Activated CD4-positive, alpha-beta T cell treated with anti-CD3 and anti-CD28 coated beads for 1 hour (primary cell): Measurements from ENCODE around the gene ELAVL2.

Experiments used
- DNase-seq: peaks from one replicate; pipeline ENCODE4 v3.0.0-alpha.2; 2020

The ELAVL2 gene

DNA sequence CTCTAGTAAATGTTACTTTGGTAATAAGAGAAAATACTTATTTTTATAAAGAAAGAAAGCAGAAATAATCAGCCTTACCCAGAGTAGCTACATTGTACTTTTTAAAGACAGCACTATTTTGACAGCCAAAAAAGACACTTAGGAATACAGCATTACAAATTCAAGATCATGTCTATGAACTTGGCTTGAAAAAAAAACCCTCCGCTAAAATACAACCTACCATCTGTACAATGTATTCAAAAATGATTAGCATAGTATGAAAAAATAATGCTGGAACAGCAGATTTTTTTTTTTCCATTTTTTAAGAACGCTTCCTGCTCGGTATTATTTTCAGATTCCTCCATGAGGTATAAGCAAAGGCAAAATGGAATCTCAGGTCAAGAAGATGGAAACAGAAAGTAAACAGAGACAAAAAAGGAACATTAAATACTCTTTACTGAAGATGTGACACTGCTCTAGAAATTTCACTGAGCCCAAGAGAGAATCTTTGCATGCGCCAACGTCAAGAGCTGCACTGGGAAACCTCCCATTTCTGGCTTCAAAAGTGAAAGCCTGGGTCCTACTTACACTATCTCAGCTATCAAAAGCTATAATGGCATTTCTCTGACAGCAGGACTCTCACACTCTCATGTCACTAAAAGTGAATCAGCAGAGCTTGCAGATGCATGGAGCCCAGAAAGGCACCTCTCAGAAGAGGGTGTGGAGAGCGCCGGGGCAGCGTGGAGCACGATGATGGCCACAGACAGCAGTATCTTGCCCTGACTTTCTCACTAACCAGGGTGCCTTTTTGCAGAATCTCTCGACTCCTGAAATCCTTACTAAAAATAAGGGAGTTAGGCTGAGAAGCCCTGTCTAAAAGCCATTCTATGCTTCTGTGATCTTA is 167.4 kb downstream of the ELAVL2 start:
- no peak for DNase-seq

DNA sequence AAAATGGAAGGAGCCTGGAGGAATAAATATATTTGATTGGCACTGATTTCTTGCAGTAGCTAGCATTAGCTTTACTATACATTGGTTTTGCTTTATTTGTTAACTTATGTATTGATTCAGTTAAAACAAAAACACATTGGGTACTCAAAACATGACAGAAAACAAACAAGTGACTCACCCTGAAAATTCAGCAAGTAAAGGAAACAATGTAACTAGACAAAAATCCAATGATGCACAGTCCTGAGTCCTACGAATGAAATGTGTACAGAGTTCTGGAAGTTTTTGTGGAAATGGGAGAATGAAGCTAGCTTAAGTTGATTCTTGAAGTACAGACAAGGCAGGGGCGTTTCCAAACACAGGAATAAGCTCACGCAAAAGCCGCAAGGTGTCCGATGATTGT is 175.0 kb downstream of the ELAVL2 start:
- no peak for DNase-seq

GRCh38 chr9:23648651-23649050 is 177.4 kb downstream of the ELAVL2 start:
- DNase-seq: no peak

DNA sequence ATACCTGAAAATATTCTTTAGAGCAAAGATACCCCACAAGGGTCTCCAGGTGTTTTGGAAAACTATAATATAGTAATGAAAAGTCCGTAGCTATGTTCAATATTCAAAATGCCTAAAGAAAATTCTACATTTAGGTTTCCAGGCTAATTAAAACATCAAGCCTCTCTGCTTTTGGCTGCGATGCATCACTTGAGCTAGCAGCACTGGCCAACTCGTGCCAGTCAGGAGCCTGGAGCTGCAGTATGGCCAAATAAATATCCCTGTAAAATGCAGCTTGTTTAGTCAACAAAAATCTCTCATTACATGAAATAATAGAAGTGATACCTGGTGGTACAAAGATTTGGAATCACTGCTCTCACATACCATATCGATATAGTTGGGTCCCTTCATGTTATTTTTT is 181.1 kb downstream of the ELAVL2 start:
- no peak for DNase-seq

DNA sequence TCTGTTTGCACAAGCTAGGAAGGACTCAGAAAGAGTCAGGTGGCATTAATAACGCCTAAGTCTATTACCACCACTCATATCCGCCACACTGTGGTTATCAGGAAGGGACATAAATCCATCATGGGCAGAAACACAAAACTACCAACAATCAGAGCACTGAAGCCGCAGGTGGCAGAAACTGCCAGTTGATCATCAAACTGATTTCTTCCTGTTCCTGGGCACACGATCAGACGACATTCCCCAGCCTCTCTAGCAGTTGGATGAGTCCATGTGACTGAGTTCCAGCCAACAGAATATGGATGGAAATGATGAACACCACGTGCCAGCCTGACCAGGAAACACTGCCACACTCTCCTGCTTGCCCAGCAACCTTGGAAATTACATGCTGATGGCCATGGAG is 181.7 kb downstream of the ELAVL2 start:
- DNase-seq: no peak

- no peak for DNase-seq
These were observed 182.3 kb downstream of the ELAVL2 start for GRCh38 chr9:23643656-23644258.
